Measurements from ENCODE around the gene GK. TPM values are rescaled to one million over a fixed set of nuclear protein-coding genes. Genes with fewer than 3 reads are reported as not detected.

Gene GK
- total and polyA plus RNA-seq, 2 of the 8 experiments (the other 6 are each of a cell fraction or from before 2014, with no cell fraction given), result 2.9 to 11.2 TPM

DNA sequence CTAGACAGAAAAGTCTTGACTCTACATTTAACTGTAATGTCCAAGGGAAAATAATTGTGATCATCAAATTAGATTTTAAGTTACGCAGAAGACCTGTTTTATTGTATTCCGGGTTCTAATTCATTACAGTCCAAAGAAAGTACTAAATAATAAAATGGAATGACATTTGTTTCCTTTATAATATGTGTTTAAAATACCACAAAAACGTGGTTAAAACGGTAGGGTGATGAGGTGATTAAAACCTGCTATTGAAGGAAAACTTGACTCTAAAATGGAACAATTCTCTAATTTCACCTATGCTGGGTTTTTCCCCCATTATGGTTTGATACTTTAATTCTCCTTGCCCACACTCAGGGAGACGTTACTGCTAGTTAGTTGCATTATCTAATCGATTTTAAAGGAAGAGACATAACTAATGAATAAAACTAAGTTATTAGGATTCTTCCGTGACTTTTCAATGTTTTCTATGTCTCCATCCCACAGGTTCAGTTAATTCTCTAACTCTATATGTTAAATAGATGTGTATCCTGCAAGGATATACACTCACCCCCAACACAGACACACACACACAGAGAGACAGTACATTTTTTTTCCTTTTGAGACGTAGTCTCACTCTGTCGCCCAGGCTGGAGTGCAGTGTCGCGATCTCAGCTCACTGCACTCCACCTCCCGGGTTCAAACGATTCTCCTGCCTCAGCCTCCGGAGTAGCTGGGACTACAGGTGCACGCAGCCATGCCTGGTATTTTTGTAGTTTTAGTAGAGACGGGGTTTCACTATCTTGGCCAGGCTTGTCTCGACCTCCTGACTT is 80.8 kb downstream of the GK start:
- no peak overlapping the region for H4K5ac ChIP-seq (ENCODE audit: insufficient read length, low read depth, low read length)
- H3K4me3 ChIP-seq (ENCODE audit: extremely low read depth in 1 of 4, insufficient read depth in 2 of 4, low read depth in 3 of 4, low read length in 4 of 4), result no peak overlapping the region
- H2BK15ac ChIP-seq (ENCODE audit: low read length), result no peak overlapping the region
- H2BK12ac ChIP-seq (ENCODE audit: low read depth, low read length), result no peak overlapping the region
- H3K27ac ChIP-seq (ENCODE audit: low read depth, low read length), result no peak overlapping the region
- no peaks in the 10 kb centered on the region for H4K20me1 ChIP-seq (replicated peaks in 1 of 2; ENCODE audit: control insufficient read depth in 1 of 2, insufficient read depth in 2 of 2, low read length in 2 of 2)
- H3K23me2 ChIP-seq (ENCODE audit: low read depth, low read length), result no peaks in the 10 kb centered on the region
- H3K79me2 ChIP-seq (ENCODE audit: control insufficient read depth in 1 of 2, insufficient read depth in 2 of 2, low read length in 2 of 2), result no peaks in the 10 kb centered on the region
- FAIRE-seq (no peak), DNase-seq (ENCODE audit: low read depth in 1 of 2, low spot score in 2 of 2) (no peak)
- H3K23ac ChIP-seq (ENCODE audit: insufficient read length), result no peak overlapping the region
- no peaks in the 10 kb centered on the region for H3K36me3 ChIP-seq (ENCODE audit: control insufficient read depth in 2 of 4, insufficient read depth in 4 of 4, low read length in 3 of 4)
- H2AK5ac ChIP-seq (ENCODE audit: low read depth, low read length), result no peak overlapping the region
- no peak overlapping the region for H3K18ac ChIP-seq (ENCODE audit: extremely low read depth, low read length)
- no peaks in the 10 kb centered on the region for H3K4me1 ChIP-seq (replicated peaks in 1 of 4; ENCODE audit: control insufficient read depth in 3 of 4, insufficient read depth in 4 of 4, low read length in 3 of 4)
- H2BK120ac ChIP-seq (replicated peaks; ENCODE audit: low read depth, low read length), result no peak overlapping the region
- no peak overlapping the region for H3K14ac ChIP-seq (ENCODE audit: insufficient read length)
- H2AFZ ChIP-seq (ENCODE audit: low read length), result no peak overlapping the region
- no peak overlapping the region for H3K4ac ChIP-seq (replicated peaks; ENCODE audit: insufficient read length, low read depth, low read length)
- WGBS, 2 experiments (ENCODE audit: extremely low coverage in 1 of 2, insufficient coverage in 1 of 2, insufficient read length in 1 of 2, insufficient replicate concordance in 2 of 2, low coverage in 1 of 2, low lambda C conversion rate in 2 of 2, missing lambda C conversion rate in 1 of 2), result 83% methylated on average over 15 of the region's 17 CpGs; no CpG with 5 or more reads in 1 of the 2 experiments
- H2BK5ac ChIP-seq (ENCODE audit: low read depth, low read length), result no peak overlapping the region
- no peaks in the 10 kb centered on the region for H3K27me3 ChIP-seq (replicated peaks in 1 of 4; ENCODE audit: control insufficient read depth in 3 of 4, extremely low read depth in 1 of 4, insufficient read depth in 3 of 4, low read length in 3 of 4)
- H2BK20ac ChIP-seq (ENCODE audit: low read length), result no peak overlapping the region
- no peak overlapping the region for H4K91ac ChIP-seq (replicated peaks; ENCODE audit: insufficient read length, low read length)
- no peaks in the 10 kb centered on the region for H3K79me1 ChIP-seq (ENCODE audit: low read depth, low read length)
- ChIA-PET CTCF (ENCODE audit: partially characterized antibody) (interaction anchor here (0.7 to 3.5 kb wide), 5 partner anchors 10 to 136 kb away, joined by 3 to 22 read pairs (median 8); no protein-coding TSS in a partner anchor), POLR2A (ENCODE audit: partially characterized antibody) (no interaction called here)
- no peak overlapping the region for H3K9ac ChIP-seq (replicated peaks in 1 of 4; ENCODE audit: extremely low read depth in 1 of 4, low read depth in 3 of 4, low read length in 3 of 4)
- no peaks in the 10 kb centered on the region for H3K9me3 ChIP-seq (ENCODE audit: insufficient read depth in 2 of 2, low read depth in 1 of 2, low read length in 1 of 2)
- no peak overlapping the region for H3K56ac ChIP-seq (replicated peaks; ENCODE audit: insufficient read length, low read depth, low read length)
- H4K8ac ChIP-seq (ENCODE audit: extremely low read depth, insufficient read depth, low read length), result no peak overlapping the region
- no peak overlapping the region for H3K4me2 ChIP-seq (ENCODE audit: insufficient read depth in 1 of 2, low read depth in 2 of 2, low read length in 2 of 2)
- TF ChIP-seq, protein P1, sequence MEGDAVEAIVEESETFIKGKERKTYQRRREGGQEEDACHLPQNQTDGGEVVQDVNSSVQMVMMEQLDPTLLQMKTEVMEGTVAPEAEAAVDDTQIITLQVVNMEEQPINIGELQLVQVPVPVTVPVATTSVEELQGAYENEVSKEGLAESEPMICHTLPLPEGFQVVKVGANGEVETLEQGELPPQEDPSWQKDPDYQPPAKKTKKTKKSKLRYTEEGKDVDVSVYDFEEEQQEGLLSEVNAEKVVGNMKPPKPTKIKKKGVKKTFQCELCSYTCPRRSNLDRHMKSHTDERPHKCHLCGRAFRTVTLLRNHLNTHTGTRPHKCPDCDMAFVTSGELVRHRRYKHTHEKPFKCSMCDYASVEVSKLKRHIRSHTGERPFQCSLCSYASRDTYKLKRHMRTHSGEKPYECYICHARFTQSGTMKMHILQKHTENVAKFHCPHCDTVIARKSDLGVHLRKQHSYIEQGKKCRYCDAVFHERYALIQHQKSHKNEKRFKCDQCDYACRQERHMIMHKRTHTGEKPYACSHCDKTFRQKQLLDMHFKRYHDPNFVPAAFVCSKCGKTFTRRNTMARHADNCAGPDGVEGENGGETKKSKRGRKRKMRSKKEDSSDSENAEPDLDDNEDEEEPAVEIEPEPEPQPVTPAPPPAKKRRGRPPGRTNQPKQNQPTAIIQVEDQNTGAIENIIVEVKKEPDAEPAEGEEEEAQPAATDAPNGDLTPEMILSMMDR (IDR thresholded peaks at IDR 0.05; ENCODE audit: control extremely low read depth in 1 of 3, insufficient read depth in 1 of 3, low read depth in 1 of 3, low read length in 3 of 3), result no peak
- TF ChIP-seq SIN3A (conservative IDR thresholded peaks at IDR 0.05 in 1 of 2, IDR thresholded peaks at IDR 0.05 in 1 of 2; ENCODE audit: low read depth in 1 of 2, low read length in 2 of 2) (no peak), EP300 (IDR thresholded peaks at IDR 0.05; ENCODE audit: borderline replicate concordance in 1 of 2, low read depth in 2 of 2, low read length in 2 of 2) (no peak), JUND (IDR thresholded peaks at IDR 0.05; ENCODE audit: low read length) (no peak), FOSL1 (IDR thresholded peaks at IDR 0.05; ENCODE audit: insufficient read depth, low read depth, low read length) (no peak), TEAD4 (IDR thresholded peaks at IDR 0.05; ENCODE audit: low read depth, low read length) (no peak), PHF8 (conservative IDR thresholded peaks at IDR 0.05; ENCODE audit: low read depth, low read length) (no peak), TCF12 (IDR thresholded peaks at IDR 0.05; ENCODE audit: low read depth, low read length) (no peak)
- TF ChIP-seq, protein P2, sequence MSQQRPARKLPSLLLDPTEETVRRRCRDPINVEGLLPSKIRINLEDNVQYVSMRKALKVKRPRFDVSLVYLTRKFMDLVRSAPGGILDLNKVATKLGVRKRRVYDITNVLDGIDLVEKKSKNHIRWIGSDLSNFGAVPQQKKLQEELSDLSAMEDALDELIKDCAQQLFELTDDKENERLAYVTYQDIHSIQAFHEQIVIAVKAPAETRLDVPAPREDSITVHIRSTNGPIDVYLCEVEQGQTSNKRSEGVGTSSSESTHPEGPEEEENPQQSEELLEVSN (IDR thresholded peaks at IDR 0.05), result no peak

Measured in H1 (cell line).